A549 (cell line): ENCODE measurements around the gene SH2D3A. TPM values are rescaled to one million over a fixed set of nuclear protein-coding genes. Genes with fewer than 3 reads are reported as not detected.

Experiments
- ATAC-seq, 2 experiments: fragments of 200-7000 bp in 1 of 2; fragments of >200 bp in 1 of 2; cut with Nextera tagmentation in 1 of 2; cut with Tn5 transposase in 1 of 2; 3 replicates each; pipeline versions ENCODE4 v1.8.0 to v1.9.1; 2018 to 2020; ENCODE audit warnings: mild to moderate bottlenecking in 1 of 2, moderate library complexity in 1 of 2
- CTCF ChIA-PET: fragments of 300-600 bp; sonication (Branson Sonifier 250); formaldehyde crosslinking; extraction: SDS; loops from one replicate; lab custom pipeline; 2021; ENCODE audit warnings: antibody characterized with exemption, inconsistent platforms; lab: Yijun Ruan, JAX
- POLR2A ChIA-PET: fragments of 350-600 bp; formaldehyde crosslinking; extraction: SDS; loops from one replicate; lab custom pipeline; 2021; ENCODE audit warnings: antibody characterized with exemption, inconsistent platforms; lab: Yijun Ruan, JAX
- DNase-seq, 2 experiments: peaks; one replicate each; pipeline versions ENCODE4 v3.0.0 to v3.0.0-alpha.2; 2011 to 2016; ENCODE audit warnings: low read depth in 1 of 2, low spot score in 1 of 2
- FAIRE-seq: peaks from 2 replicates; lab custom pipeline; 2011; peaks lifted over from hg19 to GRCh38; lab: Jason Lieb, UNC
- H3K27ac ChIP-seq, 2 experiments: fragments of >200 bp; sonication (Bioruptor Twin); formaldehyde crosslinking; 3 replicates each; pipeline ENCODE4 v1.5.1; 2016 to 2017
- H3K4me1 ChIP-seq: fragments of >200 bp; sonication (Bioruptor Twin); formaldehyde crosslinking; 3 replicates; pipeline ENCODE4 v1.6.1; 2016
- H3K4me2 ChIP-seq: fragments of >200 bp; sonication (Bioruptor Twin); formaldehyde crosslinking; 3 replicates; pipeline ENCODE4 v1.6.1; 2016
- H3K4me3 ChIP-seq: fragments of >200 bp; sonication (Bioruptor Twin); formaldehyde crosslinking; 3 replicates; pipeline ENCODE4 v1.5.1; 2016
- H3K9me3 ChIP-seq: fragments of >200 bp; sonication (Bioruptor Twin); formaldehyde crosslinking; 3 replicates; pipeline ENCODE4 v1.6.1; 2016
- ATOH8 ChIP-seq: fragments of 250-450 bp; sonication (Bioruptor Pico); IDR thresholded peaks from 2 replicates; pipeline ENCODE4 v1.5.0; 2020; ENCODE audit warnings: low read depth, mild to moderate bottlenecking, moderate library complexity
- BCL3 ChIP-seq: fragments of >200 bp; sonication (Bioruptor Twin); formaldehyde crosslinking; IDR thresholded peaks from 3 replicates; pipeline ENCODE4 v1.6.1; 2016
- CEBPB ChIP-seq, 2 experiments: fragments of >200 bp in 1 of 2; sonication (Bioruptor Twin) in 1 of 2; formaldehyde crosslinking in 1 of 2; IDR thresholded peaks; 2 replicates each; pipeline ENCODE4 v1.6.1; 2012 to 2016
- CHD2 ChIP-seq: fragments of 150-350 bp; IDR thresholded peaks from 2 replicates; pipeline ENCODE4 v1.6.1; 2014; ENCODE audit warnings: low read length; ENCODE audit not compliant: partially characterized antibody
- E2F6 ChIP-seq: IDR thresholded peaks from 2 replicates; pipeline ENCODE4 v1.6.1; 2012; ENCODE audit warnings: low read depth, borderline replicate concordance
- EHF ChIP-seq: fragments of 250-450 bp; sonication (Bioruptor Pico); IDR thresholded peaks from 2 replicates; pipeline ENCODE4 v1.5.0; 2020; ENCODE audit warnings: mild to moderate bottlenecking
- EHMT2 ChIP-seq: fragments of 200-600 bp; sonication (generic); IDR thresholded peaks from 2 replicates; pipeline ENCODE4 v1.6.1; 2016; ENCODE audit warnings: antibody characterized with exemption, low read depth, mild to moderate bottlenecking, moderate library complexity
- ELK1 ChIP-seq: fragments of 150-350 bp; IDR thresholded peaks from 2 replicates; pipeline ENCODE4 v1.6.1; 2014; ENCODE audit warnings: low read depth, mild to moderate bottlenecking, low read length
- EP300 ChIP-seq, 2 experiments: fragments of >200 bp; sonication (Bioruptor Twin); formaldehyde crosslinking; IDR thresholded peaks; 2 replicates in 1 of 2; 3 replicates in 1 of 2; pipeline ENCODE4 v1.6.1; 2016 to 2017
- HOXA7 ChIP-seq: fragments of 250-450 bp; sonication (Bioruptor Pico); IDR thresholded peaks from 2 replicates; pipeline ENCODE4 v1.5.0; 2020; ENCODE audit warnings: mild to moderate bottlenecking, moderate library complexity
- HOXB13 ChIP-seq: fragments of 250-450 bp; sonication (Bioruptor Pico); IDR thresholded peaks from 2 replicates; pipeline ENCODE4 v1.5.0; 2020; ENCODE audit warnings: low read depth, mild to moderate bottlenecking, moderate library complexity
- JUN ChIP-seq, 2 experiments: fragments of >200 bp; sonication (Bioruptor Twin); formaldehyde crosslinking; IDR thresholded peaks; 2 replicates in 1 of 2; 3 replicates in 1 of 2; pipeline ENCODE4 v1.6.1; 2016 to 2017
- KDM5A ChIP-seq: fragments of 200-600 bp; sonication (generic); IDR thresholded peaks from 2 replicates; pipeline ENCODE4 v1.6.1; 2016; ENCODE audit warnings: antibody characterized with exemption, mild to moderate bottlenecking
- MAZ ChIP-seq: fragments of 150-350 bp; IDR thresholded peaks from 2 replicates; pipeline ENCODE4 v1.6.1; 2014; ENCODE audit warnings: antibody characterized with exemption, low read depth, low read length, borderline replicate concordance
- NR3C1 ChIP-seq: fragments of >200 bp; sonication (Bioruptor Twin); formaldehyde crosslinking; IDR thresholded peaks from 3 replicates; pipeline ENCODE4 v1.6.1; 2017
- POLR2A ChIP-seq: IDR thresholded peaks from 2 replicates; pipeline ENCODE4 v1.6.1; 2012; ENCODE audit warnings: mild to moderate bottlenecking, low read length
- RAD21 ChIP-seq, 2 experiments: fragments of >200 bp in 1 of 2; sonication (Bioruptor Twin) in 1 of 2; formaldehyde crosslinking in 1 of 2; IDR thresholded peaks in 1 of 2; conservative IDR thresholded peaks in 1 of 2; 2 replicates in 1 of 2; 3 replicates in 1 of 2; pipeline ENCODE4 v1.6.1; 2012 to 2018; ENCODE audit warnings: inconsistent platforms in 1 of 2
- RARB ChIP-seq: fragments of 250-450 bp; sonication (Bioruptor Pico); IDR thresholded peaks from 2 replicates; pipeline ENCODE4 v1.8.0; 2021; ENCODE audit warnings: mild to moderate bottlenecking, moderate library complexity
- RNF2 ChIP-seq: fragments of 200-600 bp; sonication (generic); IDR thresholded peaks from 2 replicates; pipeline ENCODE4 v1.6.1; 2016; ENCODE audit warnings: low read depth, mild to moderate bottlenecking, antibody characterized with exemption, moderate library complexity, borderline replicate concordance
- SREBF2 ChIP-seq: fragments of 450-650 bp; IDR thresholded peaks from 2 replicates; pipeline ENCODE4 v1.6.1; 2014; ENCODE audit warnings: mild to moderate bottlenecking, moderate library complexity
- TP53 ChIP-seq: fragments of 250-450 bp; sonication (Bioruptor Pico); IDR thresholded peaks from 2 replicates; pipeline ENCODE4 v1.5.0; 2021; ENCODE audit warnings: mild to moderate bottlenecking, moderate library complexity
- USF2 ChIP-seq: fragments of 450-650 bp; IDR thresholded peaks from 2 replicates; pipeline ENCODE4 v1.6.1; 2014; ENCODE audit warnings: antibody characterized with exemption
- ZFP36 ChIP-seq: fragments of 450-650 bp; IDR thresholded peaks from 2 replicates; pipeline ENCODE4 v1.6.1; 2014; ENCODE audit warnings: borderline replicate concordance; ENCODE audit not compliant: partially characterized antibody
- ZNF302 ChIP-seq: fragments of 250-450 bp; sonication (Bioruptor Pico); IDR thresholded peaks from 2 replicates; pipeline ENCODE4 v1.9.0; 2021; ENCODE audit warnings: inconsistent platforms, mild to moderate bottlenecking, moderate library complexity
- ZSCAN20 ChIP-seq: fragments of 250-450 bp; sonication (Bioruptor Pico); IDR thresholded peaks from 2 replicates; pipeline ENCODE4 v1.8.0; 2022; ENCODE audit warnings: mild to moderate bottlenecking, moderate library complexity
- WGBS: methylation state at CpG from one replicate; pipeline ENCODE4 v1.1.6; 2017; ENCODE audit errors: missing lambda C conversion rate; 5-methylcytosine and 5-hydroxymethylcytosine counted together
- polyA plus RNA-seq, 4 experiments: library from polyadenylated mRNA; depleted of rRNA in 3 of 4; stranded (reverse); fragments of >200 nt; fragmentation: RNase III in 1 of 4; extraction: RNeasy Plus Mini Kit Qiagen cat#74134 plus additional on column Dnase treatment in 1 of 4; gene quantifications; 2 replicates in 3 of 4; 3 replicates in 1 of 4; pipeline ENCODE4 v1.2.3, GENCODE V29; 2011 to 2017

Gene SH2D3A
- polyA plus RNA-seq, 2 of the 4 experiments (the other 2 are of a cell fraction), result 6.7 to 10.0 TPM

- TF ChIP-seq ATOH8 (CRISPR knock-in tag) (no peak), EHF (CRISPR knock-in tag) (no peak), RARB (CRISPR knock-in tag) (no peak), USF2 (no peak), EP300 (IDR thresholded peaks at IDR 0.05) (no peak), TP53 (no peak)
- TF ChIP-seq, all 56 proteins: peak for 0
Observed at GRCh38 chr19:6724631-6725492, 42.4 kb downstream of the SH2D3A start (continued).

GRCh38 chr19:6723738-6724137, 43.5 kb downstream of the SH2D3A start:
- no peak for DNase-seq
- peaks cover 61% of the 10 kb centered on the region for H3K4me1 ChIP-seq
- ChIA-PET CTCF (interaction anchor here (1.6 kb wide), 1 partner anchor 139 kb away, joined by 5 read pairs; no protein-coding TSS in a partner anchor), POLR2A (no interaction called here)
- no peak for TF ChIP-seq ZNF302 (CRISPR knock-in tag)
- ATAC-seq, result no peak
- H3K4me3 ChIP-seq, result no peak overlapping the region
- peak overlapping the region; percentile 69; the same call in 2 of the 3 replicates for H3K4me2 ChIP-seq
- no peak for FAIRE-seq
- 64% methylated on average over 4 of the region's 5 CpGs for WGBS
- peak overlapping the region; percentile 72 to 83 for H3K27ac ChIP-seq
- no peaks in the 10 kb centered on the region for H3K9me3 ChIP-seq

GRCh38 chr19:6723108-6723618, 44.1 kb downstream of the SH2D3A start:
- no peak overlapping the region for H3K4me3 ChIP-seq
- peaks cover 61% of the 10 kb centered on the region for H3K4me1 ChIP-seq
- POLR2A ChIA-PET, result no interaction called here
- no peaks in the 10 kb centered on the region for H3K9me3 ChIP-seq
- FAIRE-seq, result no peak
- TF ChIP-seq CEBPB (IDR thresholded peaks at IDR 0.05) (peak; percentile 84 to 97), JUN (IDR thresholded peaks at IDR 0.05) (0 out of 5 replicates have a peak, but pooled peaks of 1 of the 2 experiments have one; percentile 31), ELK1 (no peak), HOXB13 (no peak)
- 14% methylated on average over 12 of the region's 13 CpGs for WGBS
- peak; percentile 31 to 57 for DNase-seq
- ATAC-seq, result peak in 1 of 2 experiments; percentile 35; a peak in 3 of 6 replicates
- H3K27ac ChIP-seq, result peak overlapping the region; percentile 72 to 83
- CTCF ChIA-PET, result interaction anchor here (0.6 kb wide), 1 partner anchor 202 kb away, joined by 3 read pairs; no protein-coding TSS in a partner anchor
- peak overlapping the region; percentile 69 for H3K4me2 ChIP-seq

GRCh38 chr19:6721773-6722172, 45.5 kb downstream of the SH2D3A start:
- TF ChIP-seq RNF2 (no peak), RARB (CRISPR knock-in tag) (no peak), ZFP36 (no peak), E2F6 (no peak), EHF (CRISPR knock-in tag) (no peak), CHD2 (no peak), CEBPB (IDR thresholded peaks at IDR 0.05) (no peak), SREBF2 (no peak), BCL3 (no peak), RAD21 (conservative IDR thresholded peaks at IDR 0.05 in 1 of 2, IDR thresholded peaks at IDR 0.05 in 1 of 2) (no peak), POLR2A (no peak), KDM5A (no peak), EHMT2 (no peak), HOXA7 (CRISPR knock-in tag) (no peak), ZSCAN20 (CRISPR knock-in tag) (no peak), NR3C1 (no peak), MAZ (no peak)
- CTCF ChIA-PET, result interaction anchor here (1.3 kb wide), 1 partner anchor 141 kb away, joined by 5 read pairs; no protein-coding TSS in a partner anchor
- Histone ChIP-seq H3K4me2 (peak overlapping the region; percentile 29; the same call in 1 of the 3 replicates), H3K27ac (peak overlapping the region; percentile 72 to 83; a peak in 5 of 6 replicates), H3K9me3 (no peaks in the 10 kb centered on the region), H3K4me3 (no peak overlapping the region), H3K4me1 (peaks cover 61% of the 10 kb centered on the region)
- DNase-seq, result no peak
- FAIRE-seq, result no peak
- no peak for ATAC-seq
- POLR2A ChIA-PET, result no interaction called here
- 63% methylated on average over 5 of the region's 5 CpGs for WGBS
